GM19468 (cell line): Measurements from ENCODE around the gene SLC26A2.
"Not testable (repeated sequence)": the region's sequence is repeated elsewhere in the genome, so short reads cannot be mapped to it uniquely, and the experiment has no call there.

Experiments
- ATAC-seq: cut with Tn5 transposase; IDR thresholded peaks from one replicate; pipeline ENCODE4 v1.9.1; 2021; ENCODE audit warnings: mild to moderate bottlenecking, moderate library complexity, moderate number of reproducible peaks; ENCODE audit not compliant: unreplicated experiment; ENCODE audit errors: extremely low read depth

Gene SLC26A2

GRCh38 chr5:150026682-150027172 is 66.2 kb downstream of the SLC26A2 start:
- no peak for ATAC-seq

GRCh38 chr5:150028047-150028446 is 67.5 kb downstream of the SLC26A2 start:
- ATAC-seq: not testable (repeated sequence)

GRCh38 chr5:150033334-150033733 is 72.8 kb downstream of the SLC26A2 start:
- ATAC-seq: no peak

GRCh38 chr5:150034662-150035061 is 74.1 kb downstream of the SLC26A2 start:
- no peak for ATAC-seq

GRCh38 chr5:150035139-150035895 is 74.8 kb downstream of the SLC26A2 start:
- ATAC-seq: no peak

GRCh38 chr5:150036513-150036912 is 76.0 kb downstream of the SLC26A2 start:
- no peak for ATAC-seq
